PC-9 (cell line): Measurements from ENCODE around the gene MTHFD1L. TPM values are rescaled to one million over a fixed set of nuclear protein-coding genes. Genes with fewer than 3 reads are reported as not detected.

Source experiments
- BruUV-seq: library from RNA; stranded (reverse); fragments of 400-500 nt; replicated peaks from 2 replicates; lab custom pipeline; 2021; lab: Mats Ljungman, UMichigan
- CTCF ChIA-PET: fragments of 300-600 bp; sonication (Branson Sonifier 250); formaldehyde crosslinking; loops from one replicate; lab custom pipeline; 2022; ENCODE audit warnings: antibody characterized with exemption; lab: Charles Lee
- POLR2A ChIA-PET: fragments of 300-600 bp; sonication (Branson Sonifier 250); formaldehyde crosslinking; loops from one replicate; lab custom pipeline; 2022; ENCODE audit warnings: antibody characterized with exemption; ENCODE audit not compliant: unreplicated experiment; lab: Charles Lee
- DNase-seq, 2 experiments: peaks; one replicate each; pipeline versions ENCODE4 v3.0.0 to v3.0.0-alpha.2; 2015 to 2022; ENCODE audit warnings: mixed read lengths in 1 of 2
- H2AFZ ChIP-seq: fragments of 200-600 bp; sonication (generic); 2 replicates; pipeline ENCODE4 v1.8.1; 2017; ENCODE audit warnings: antibody characterized with exemption
- H3F3A ChIP-seq: fragments of 200-600 bp; sonication (generic); 2 replicates; pipeline ENCODE4 v1.8.1; 2017; ENCODE audit warnings: antibody characterized with exemption, mild to moderate bottlenecking, low read depth; ENCODE audit not compliant: insufficient read depth
- H3K27ac ChIP-seq: fragments of 200-600 bp; sonication (generic); 2 replicates; pipeline ENCODE4 v1.6.1; 2016; ENCODE audit warnings: mixed run types
- H3K27me3 ChIP-seq: fragments of 200-600 bp; sonication (generic); 2 replicates; pipeline ENCODE4 v1.6.1; 2016; ENCODE audit warnings: low read depth, mixed run types; ENCODE audit not compliant: insufficient read depth
- H3K36me3 ChIP-seq: fragments of 200-600 bp; sonication (generic); 2 replicates; pipeline ENCODE4 v1.6.1; 2016; ENCODE audit warnings: low read depth, mixed run types
- H3K4me1 ChIP-seq: fragments of 200-600 bp; sonication (generic); replicated peaks from 2 replicates; pipeline ENCODE4 v1.6.1; 2016; ENCODE audit warnings: mixed run types; ENCODE audit not compliant: insufficient read depth
- H3K4me2 ChIP-seq: fragments of 200-600 bp; sonication (generic); 2 replicates; pipeline ENCODE4 v1.6.1; 2017; ENCODE audit warnings: mixed run types
- H3K4me3 ChIP-seq: fragments of 200-600 bp; sonication (generic); 2 replicates; pipeline ENCODE4 v1.6.1; 2016; ENCODE audit warnings: mixed run types
- H3K79me2 ChIP-seq: fragments of 200-600 bp; sonication (generic); 2 replicates; pipeline ENCODE4 v1.6.1; 2017; ENCODE audit warnings: low read depth, mixed run types
- H3K9me2 ChIP-seq: fragments of 200-600 bp; sonication (generic); 2 replicates; pipeline ENCODE4 v1.8.1; 2017; ENCODE audit warnings: mild to moderate bottlenecking; ENCODE audit not compliant: insufficient read depth
- H3K9me3 ChIP-seq: fragments of 200-600 bp; sonication (generic); 2 replicates; pipeline ENCODE4 v1.8.1; 2016; ENCODE audit warnings: low read depth; ENCODE audit not compliant: insufficient read depth
- H4K20me1 ChIP-seq: fragments of 200-600 bp; sonication (generic); 2 replicates; pipeline ENCODE4 v1.8.1; 2017; ENCODE audit not compliant: insufficient read depth
- CTCF ChIP-seq: fragments of 200-600 bp; sonication (generic); conservative IDR thresholded peaks from 2 replicates; pipeline ENCODE4 v1.6.1; 2017; ENCODE audit warnings: mixed run types, antibody characterized with exemption, mild to moderate bottlenecking, moderate library complexity
- EZH2 ChIP-seq: fragments of 200-600 bp; sonication (generic); IDR thresholded peaks from 2 replicates; pipeline ENCODE4 v1.8.0; 2017; ENCODE audit warnings: antibody characterized with exemption, low read depth
- intact Hi-C: fragments of 100-400 bp; cut with micrococcal nuclease; formaldehyde crosslinking; loops from one replicate; pipeline ENCODE4 v1.10.0; 2022; ENCODE audit not compliant: unreplicated experiment
- total RNA-seq: library from RNA; stranded (reverse); gene quantifications from 2 replicates; pipeline ENCODE4 v1.2.3, GENCODE V29; 2021

MTHFD1L gene
- total RNA-seq, 1 experiment from 2014 or later, result 53.3 TPM

- H3K79me2 ChIP-seq, result no peaks in the 10 kb centered on the region
- ChIA-PET CTCF (interaction anchor here (0.8 kb wide), 1 partner anchor 458 kb away, joined by 3 read pairs; no protein-coding TSS in a partner anchor), POLR2A (no interaction called here)
- peaks cover 22% of the 10 kb centered on the region for H3F3A ChIP-seq
- TF ChIP-seq CTCF, result no peak
- no peaks in the 10 kb centered on the region for H3K9me3 ChIP-seq
- H3K4me2 ChIP-seq, result no peak overlapping the region
- no peaks in the 10 kb centered on the region for H3K27me3 ChIP-seq
- DNase-seq, result no peak
- peaks cover 6% of the 10 kb centered on the region; the same call in 1 of the 2 replicates for H3K4me1 ChIP-seq
- H4K20me1 ChIP-seq, result no peaks in the 10 kb centered on the region
- no peak overlapping the region for H2AFZ ChIP-seq
- no peak overlapping the region for H3K27ac ChIP-seq
- H3K9me2 ChIP-seq, result no peaks in the 10 kb centered on the region
- no TSS peak for BruUV-seq
- peaks cover 40% of the 10 kb centered on the region for H3K36me3 ChIP-seq
- intact Hi-C loops, result loop anchor here (5.0 kb wide), 1 partner anchor 120 kb away; no protein-coding TSS in a partner anchor
- H3K4me3 ChIP-seq, result no peak overlapping the region
Measured at GRCh38 chr6:151012321-151013294, 147.1 kb downstream of the MTHFD1L start.

GRCh38 chr6:151014404-151015100 is 149.1 kb downstream of the MTHFD1L start:
- no TSS peak for BruUV-seq
- Histone ChIP-seq H3K27me3 (no peaks in the 10 kb centered on the region), H3K9me2 (no peaks in the 10 kb centered on the region), H2AFZ (no peak overlapping the region), H3K4me3 (no peak overlapping the region), H3F3A (peaks cover 22% of the 10 kb centered on the region), H3K36me3 (peaks cover 31% of the 10 kb centered on the region), H3K4me2 (no peak overlapping the region), H4K20me1 (no peaks in the 10 kb centered on the region), H3K27ac (no peak overlapping the region), H3K4me1 (peaks cover 6% of the 10 kb centered on the region; the same call in 1 of the 2 replicates), H3K9me3 (no peaks in the 10 kb centered on the region), H3K79me2 (no peaks in the 10 kb centered on the region)
- ChIA-PET CTCF (interaction anchor here (1.2 to 1.9 kb wide), 2 partner anchors 310 to 320 kb away, joined by 5 to 24 read pairs; no protein-coding TSS in a partner anchor), POLR2A (interaction anchor here (0.7 kb wide), 1 partner anchor 67 kb away, joined by 4 read pairs; no protein-coding TSS in a partner anchor)
- intact Hi-C loops, result loop anchor here (1.0 to 5.0 kb wide), 2 partner anchors 122 to 310 kb away; no protein-coding TSS in a partner anchor
- no peak for TF ChIP-seq EZH2
- peak; percentile 97 for TF ChIP-seq CTCF
- peak; percentile 56 to 60 for DNase-seq

- no peak for DNase-seq
- Histone ChIP-seq H3K9me3 (no peaks in the 10 kb centered on the region), H3K4me3 (no peak overlapping the region), H3K27ac (no peak overlapping the region), H2AFZ (no peak overlapping the region), H3K4me2 (no peak overlapping the region), H3K36me3 (peaks cover 26% of the 10 kb centered on the region), H3K27me3 (no peaks in the 10 kb centered on the region), H3K9me2 (no peaks in the 10 kb centered on the region), H4K20me1 (no peaks in the 10 kb centered on the region), H3K79me2 (no peaks in the 10 kb centered on the region), H3F3A (peaks cover 22% of the 10 kb centered on the region), H3K4me1 (peaks cover 6% of the 10 kb centered on the region; the same call in 1 of the 2 replicates)
- no TSS peak for BruUV-seq
- intact Hi-C loops, result no loop called here
- TF ChIP-seq CTCF (no peak), EZH2 (no peak)
- ChIA-PET CTCF (interaction anchor here (0.7 to 1.9 kb wide), 2 partner anchors 309 to 1054 kb away, joined by 3 to 24 read pairs; no protein-coding TSS in a partner anchor), POLR2A (interaction anchor here (0.6 kb wide), 1 partner anchor 127 kb away, joined by 4 read pairs; no protein-coding TSS in a partner anchor)
Measured at GRCh38 chr6:151015101-151015700, 149.7 kb downstream of the MTHFD1L start.
